Keratinocyte (primary cell): ENCODE data around the gene SLC7A7. TPM values are rescaled to one million over a fixed set of nuclear protein-coding genes. Genes with fewer than 3 reads are reported as not detected.
"Not testable (repeated sequence)": the region's sequence is repeated elsewhere in the genome, so short reads cannot be mapped to it uniquely, and the experiment has no call there.

Experiments used
- DNase-seq: peaks from one replicate; pipeline ENCODE4 v3.0.0-alpha.2; 2011; ENCODE audit warnings: low read depth, missing footprints, low spot score
- FAIRE-seq: peaks from 2 replicates; lab custom pipeline; 2011; peaks lifted over from hg19 to GRCh38; lab: Jason Lieb, UNC
- H2AFZ ChIP-seq: 2 replicates; pipeline ENCODE4 v1.6.0; 2012; ENCODE audit warnings: low read length, control low read depth, inconsistent platforms; ENCODE audit not compliant: control insufficient read depth
- H3K27ac ChIP-seq: 2 replicates; pipeline ENCODE4 v1.5.1; 2011; ENCODE audit warnings: low read length; ENCODE audit not compliant: control insufficient read depth, insufficient read depth
- H3K27me3 ChIP-seq: 3 replicates; pipeline ENCODE4 v1.6.0; 2011; ENCODE audit warnings: low read length; ENCODE audit not compliant: control insufficient read depth, insufficient read depth; ENCODE audit errors: extremely low read depth
- H3K36me3 ChIP-seq, 2 experiments: 2 replicates in 1 of 2; 3 replicates in 1 of 2; pipeline ENCODE4 v1.5.1; 2011; ENCODE audit warnings: low read length in 2 of 2, mild to moderate bottlenecking in 1 of 2; ENCODE audit not compliant: control insufficient read depth in 2 of 2, insufficient read depth in 2 of 2; ENCODE audit errors: extremely low read depth in 1 of 2
- H3K4me1 ChIP-seq: 3 replicates; pipeline ENCODE4 v1.5.1; 2011; ENCODE audit warnings: low read length; ENCODE audit not compliant: control insufficient read depth, insufficient read depth; ENCODE audit errors: extremely low read depth
- H3K4me2 ChIP-seq: 3 replicates; pipeline ENCODE4 v1.6.0; 2011; ENCODE audit warnings: low read depth, low read length; ENCODE audit not compliant: control insufficient read depth, insufficient read depth; ENCODE audit errors: extremely low read depth
- H3K4me3 ChIP-seq, 3 experiments: fragments of 200-600 bp in 1 of 3; sonication (generic) in 1 of 3; 2 replicates in 2 of 3; 3 replicates in 1 of 3; pipeline ENCODE4 v1.5.1; 2011 to 2016; ENCODE audit warnings: low read length in 3 of 3, mild to moderate bottlenecking in 3 of 3, control low read depth in 2 of 3, inconsistent platforms in 1 of 3, low read depth in 1 of 3, mixed read lengths in 1 of 3, mixed run types in 1 of 3, moderate library complexity in 1 of 3; ENCODE audit not compliant: control insufficient read depth in 2 of 3, insufficient read depth in 2 of 3; ENCODE audit errors: extremely low read depth in 1 of 3
- H3K79me2 ChIP-seq: 2 replicates; pipeline ENCODE4 v1.6.0; 2012; ENCODE audit warnings: low read length; ENCODE audit not compliant: control insufficient read depth, insufficient read depth
- H3K9ac ChIP-seq: 3 replicates; pipeline ENCODE4 v1.6.0; 2011; ENCODE audit warnings: low read length; ENCODE audit not compliant: control insufficient read depth, insufficient read depth; ENCODE audit errors: extremely low read depth
- H3K9me1 ChIP-seq: 3 replicates; pipeline ENCODE4 v1.6.0; 2011; ENCODE audit warnings: low read length; ENCODE audit not compliant: control insufficient read depth, insufficient read depth; ENCODE audit errors: extremely low read depth
- H3K9me3 ChIP-seq: 2 replicates; pipeline ENCODE4 v1.5.1; 2012; ENCODE audit warnings: low read depth, low read length; ENCODE audit not compliant: control insufficient read depth
- H4K20me1 ChIP-seq: 3 replicates; pipeline ENCODE4 v1.6.0; 2011; ENCODE audit warnings: low read length; ENCODE audit not compliant: control insufficient read depth, insufficient read depth; ENCODE audit errors: extremely low read depth
- CTCF ChIP-seq, 3 experiments: IDR thresholded peaks in 1 of 3; conservative IDR thresholded peaks in 1 of 3; optimal IDR thresholded peaks in 1 of 3; 2 replicates in 2 of 3; 3 replicates in 1 of 3; pipeline versions ENCODE3 to v1.5.1; 2011; ENCODE audit warnings: low read length in 3 of 3, mild to moderate bottlenecking in 3 of 3, moderate library complexity in 2 of 3, control low read depth in 1 of 3, inconsistent platforms in 1 of 3; ENCODE audit not compliant: insufficient read depth in 2 of 3; ENCODE audit errors: extremely low read depth in 1 of 3
- EZH2 ChIP-seq: IDR thresholded peaks from one replicate; pipeline ENCODE4 v1.6.1; 2012; ENCODE audit warnings: inconsistent platforms, mild to moderate bottlenecking, low read length, moderate library complexity
- dilution Hi-C: fragments of 300-500 bp; cut with MboI; formaldehyde crosslinking; loops from one replicate; pipeline ENCODE4 v1.7.0; 2020; ENCODE audit warnings: low sequenced_read_pairs; ENCODE audit not compliant: extremely low pct_ligation_motif_present
- polyA plus RNA-seq, 5 experiments: library from polyadenylated mRNA; depleted of rRNA in 3 of 5; stranded (reverse) in 3 of 5; stranded (forward) in 1 of 5; unstranded in 1 of 5; fragments of >200 nt; gene quantifications; 1 replicate in 1 of 5; 2 replicates in 3 of 5; 3 replicates in 1 of 5; pipeline versions ENCODE4 v1.2.1 to v1.2.3, GENCODE V29; 2011 to 2012; ENCODE audit warnings: missing spikeins in 2 of 5, low read depth in 1 of 5, low replicate concordance in 1 of 5

The SLC7A7 gene
- polyA plus RNA-seq, 1 donor (not counting 4 experiments of a cell fraction or from before 2014, with no cell fraction given) = 0.20 TPM

DNA sequence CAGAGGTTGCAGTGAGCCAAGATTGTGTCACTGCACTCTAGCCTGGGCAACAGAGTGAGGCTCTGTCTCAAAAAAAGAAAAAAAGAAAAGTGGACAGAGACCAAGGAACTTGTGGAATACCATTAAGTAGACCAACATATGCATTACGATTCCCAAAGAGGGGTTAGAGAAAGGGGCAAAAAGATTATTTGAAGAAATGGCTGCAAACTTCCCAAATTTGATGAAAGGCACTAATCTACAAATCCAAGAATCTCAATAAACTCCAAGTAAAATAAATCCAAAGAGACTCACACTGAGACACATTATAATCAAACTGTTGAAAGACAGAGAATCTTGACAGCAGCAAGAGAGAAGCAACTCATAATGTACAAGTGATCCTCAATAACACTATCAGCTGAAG, 53.5 kb downstream of the SLC7A7 start:
- dilution Hi-C loops = no loop called here
- H3K9me3 ChIP-seq = no peaks in the 10 kb centered on the region
- H3K27me3 ChIP-seq = no peaks in the 10 kb centered on the region
- no peak overlapping the region for H3K4me2 ChIP-seq
- H3K79me2 ChIP-seq = peaks cover 2% of the 10 kb centered on the region
- H3K4me3 ChIP-seq = no peak overlapping the region
- no peak overlapping the region for H3K9ac ChIP-seq
- no peak for DNase-seq
- H3K36me3 ChIP-seq = no peaks in the 10 kb centered on the region
- H3K4me1 ChIP-seq = peaks cover 5% of the 10 kb centered on the region
- H3K27ac ChIP-seq = no peak overlapping the region
- no peaks in the 10 kb centered on the region for H3K9me1 ChIP-seq
- no peak for TF ChIP-seq CTCF (optimal IDR thresholded peaks at IDR 0.05 in 1 of 3, IDR thresholded peaks at IDR 0.05 in 1 of 3, conservative IDR thresholded peaks at IDR 0.05 in 1 of 3; ENCODE audit: extremely low read depth in 1 of 3, insufficient read depth in 2 of 3, low read length in 3 of 3)
- no peak for TF ChIP-seq EZH2
- H2AFZ ChIP-seq = no peak overlapping the region
- no peaks in the 10 kb centered on the region for H4K20me1 ChIP-seq
- FAIRE-seq = no peak

GRCh38 chr14:22757972-22758650, 57.1 kb downstream of the SLC7A7 start:
- FAIRE-seq, H3K9me3 ChIP-seq, H3K27me3 ChIP-seq, dilution Hi-C loops, H3K4me2 ChIP-seq, H3K79me2 ChIP-seq, H3K27ac ChIP-seq, H2AFZ ChIP-seq, H4K20me1 ChIP-seq, H3K4me3 ChIP-seq, H3K9me1 ChIP-seq, H3K36me3 ChIP-seq, H3K4me1 ChIP-seq, H3K9ac ChIP-seq, DNase-seq: not testable (repeated sequence)

- FAIRE-seq = no peak
- Histone ChIP-seq H3K4me3 (no peak overlapping the region), H3K9me3 (no peaks in the 10 kb centered on the region), H3K4me1 (no peaks in the 10 kb centered on the region), H3K27ac (no peak overlapping the region), H3K9me1 (no peaks in the 10 kb centered on the region), H2AFZ (no peak overlapping the region), H4K20me1 (no peaks in the 10 kb centered on the region), H3K79me2 (no peaks in the 10 kb centered on the region), H3K27me3 (no peaks in the 10 kb centered on the region), H3K4me2 (no peak overlapping the region), H3K9ac (no peak overlapping the region), H3K36me3 (no peaks in the 10 kb centered on the region)
- dilution Hi-C loops = no loop called here
- TF ChIP-seq EZH2 (no peak), CTCF (optimal IDR thresholded peaks at IDR 0.05 in 1 of 3, IDR thresholded peaks at IDR 0.05 in 1 of 3, conservative IDR thresholded peaks at IDR 0.05 in 1 of 3; ENCODE audit: extremely low read depth in 1 of 3, insufficient read depth in 2 of 3, low read length in 3 of 3) (no peak)
- no peak for DNase-seq
Observed at GRCh38 chr14:22753586-22753985, 61.6 kb downstream of the SLC7A7 start.
